H1 (cell line): ENCODE data around the gene OSTF1. TPM values are rescaled to one million over a fixed set of nuclear protein-coding genes. Genes with fewer than 3 reads are reported as not detected.

Experiments used
- CTCF ChIA-PET: fragments of 300-600 bp; sonication (Branson Sonifier 250); formaldehyde crosslinking; loops from one replicate; lab custom pipeline; 2021; ENCODE audit not compliant: partially characterized antibody; lab: Charles Lee
- POLR2A ChIA-PET: fragments of 300-600 bp; sonication (Branson Sonifier 250); formaldehyde crosslinking; loops from one replicate; lab custom pipeline; 2021; ENCODE audit warnings: inconsistent platforms; ENCODE audit not compliant: partially characterized antibody; lab: Charles Lee
- DNase-seq, 2 experiments: peaks; one replicate each; pipeline versions ENCODE4 v3.0.0 to v3.0.0-alpha.2; 2010 to 2022; ENCODE audit warnings: low spot score in 2 of 2, low read depth in 1 of 2, mixed read lengths in 1 of 2
- FAIRE-seq: peaks from 2 replicates; lab custom pipeline; 2011; peaks lifted over from hg19 to GRCh38; lab: Jason Lieb, UNC
- H2AFZ ChIP-seq: 2 replicates; pipeline ENCODE4 v1.8.1; 2012; ENCODE audit warnings: low read length, inconsistent platforms
- H2AK5ac ChIP-seq: 2 replicates; pipeline ENCODE4 v1.6.1; 2013; ENCODE audit warnings: low read depth, low read length
- H2BK120ac ChIP-seq: replicated peaks from 2 replicates; pipeline ENCODE3; 2013; ENCODE audit warnings: low read depth, low read length, inconsistent platforms
- H2BK12ac ChIP-seq: 2 replicates; pipeline ENCODE4 v1.6.1; 2013; ENCODE audit warnings: low read depth, low read length
- H2BK15ac ChIP-seq: 2 replicates; pipeline ENCODE4 v1.6.1; 2013; ENCODE audit warnings: low read length
- H2BK20ac ChIP-seq: 2 replicates; pipeline ENCODE4 v1.6.1; 2013; ENCODE audit warnings: low read length
- H2BK5ac ChIP-seq: 2 replicates; pipeline ENCODE4 v1.6.1; 2013; ENCODE audit warnings: low read depth, low read length
- H3K14ac ChIP-seq: 2 replicates; pipeline ENCODE4 v1.6.1; 2013; ENCODE audit warnings: inconsistent platforms; ENCODE audit not compliant: insufficient read length
- H3K18ac ChIP-seq: 2 replicates; pipeline ENCODE4 v1.6.1; 2013; ENCODE audit warnings: low read length; ENCODE audit errors: extremely low read depth
- H3K23ac ChIP-seq: 2 replicates; pipeline ENCODE4 v1.6.1; 2013; ENCODE audit warnings: inconsistent platforms; ENCODE audit not compliant: insufficient read length
- H3K23me2 ChIP-seq: 2 replicates; pipeline ENCODE4 v1.6.1; 2013; ENCODE audit warnings: low read depth, low read length
- H3K27ac ChIP-seq: 2 replicates; pipeline ENCODE4 v1.6.1; 2011; ENCODE audit warnings: low read depth, low read length, inconsistent platforms
- H3K27me3 ChIP-seq, 4 experiments: replicated peaks in 1 of 4; 1 replicate in 1 of 4; 2 replicates in 3 of 4; pipeline versions ENCODE4 v1.6.1 to v1.8.1; 2011 to 2013; ENCODE audit warnings: low read length in 3 of 4, mild to moderate bottlenecking in 3 of 4, inconsistent platforms in 2 of 4, mixed read lengths in 2 of 4, moderate library complexity in 1 of 4; ENCODE audit not compliant: control insufficient read depth in 3 of 4, insufficient read depth in 3 of 4; ENCODE audit errors: extremely low read depth in 1 of 4
- H3K36me3 ChIP-seq, 4 experiments: 2 replicates each; pipeline versions ENCODE4 v1.6.1 to v1.8.1; 2011 to 2013; ENCODE audit warnings: mild to moderate bottlenecking in 4 of 4, low read length in 3 of 4, moderate library complexity in 2 of 4, control low read depth in 1 of 4, inconsistent platforms in 1 of 4; ENCODE audit not compliant: insufficient read depth in 4 of 4, control insufficient read depth in 2 of 4
- H3K4ac ChIP-seq: replicated peaks from 2 replicates; pipeline ENCODE3; 2013; ENCODE audit warnings: low read length, low read depth, mixed read lengths, inconsistent platforms; ENCODE audit not compliant: insufficient read length
- H3K4me1 ChIP-seq, 4 experiments: replicated peaks in 1 of 4; 1 replicate in 1 of 4; 2 replicates in 3 of 4; pipeline versions ENCODE4 v1.6.1 to v1.8.1; 2011 to 2013; ENCODE audit warnings: low read length in 3 of 4, inconsistent platforms in 2 of 4, mixed read lengths in 1 of 4; ENCODE audit not compliant: insufficient read depth in 4 of 4, control insufficient read depth in 3 of 4
- H3K4me2 ChIP-seq, 2 experiments: 2 replicates each; pipeline versions ENCODE4 v1.6.1 to v1.8.1; 2011 to 2013; ENCODE audit warnings: low read depth in 2 of 2, low read length in 2 of 2, control low read depth in 1 of 2, inconsistent platforms in 1 of 2, mild to moderate bottlenecking in 1 of 2; ENCODE audit not compliant: insufficient read depth in 1 of 2
- H3K4me3 ChIP-seq, 4 experiments: fragments of 200-600, 300-600 bp in 1 of 4; sonication (generic), shearing (Covaris generic), sonication (Bioruptor Twin) in 1 of 4; 2 replicates each; pipeline versions ENCODE4 v1.5.1 to v1.8.1; 2011 to 2016; ENCODE audit warnings: low read length in 4 of 4, low read depth in 3 of 4, control low read depth in 2 of 4, inconsistent platforms in 2 of 4, mild to moderate bottlenecking in 2 of 4, mixed read lengths in 1 of 4, moderate library complexity in 1 of 4; ENCODE audit not compliant: insufficient read depth in 2 of 4; ENCODE audit errors: extremely low read depth in 1 of 4
- H3K56ac ChIP-seq: replicated peaks from 2 replicates; pipeline ENCODE3; 2013; ENCODE audit warnings: low read depth, mild to moderate bottlenecking, mixed read lengths, low read length, inconsistent platforms; ENCODE audit not compliant: insufficient read length
- H3K79me1 ChIP-seq: 2 replicates; pipeline ENCODE4 v1.6.1; 2013; ENCODE audit warnings: low read depth, low read length, control low read depth
- H3K79me2 ChIP-seq, 2 experiments: 2 replicates each; pipeline versions ENCODE4 v1.6.1 to v1.8.1; 2012 to 2013; ENCODE audit warnings: low read length in 2 of 2, mild to moderate bottlenecking in 2 of 2, inconsistent platforms in 1 of 2; ENCODE audit not compliant: insufficient read depth in 2 of 2, control insufficient read depth in 1 of 2
- H3K9ac ChIP-seq, 4 experiments: replicated peaks in 1 of 4; 1 replicate in 1 of 4; 2 replicates in 3 of 4; pipeline versions ENCODE4 v1.6.1 to v1.8.1; 2011 to 2013; ENCODE audit warnings: low read depth in 3 of 4, low read length in 3 of 4, control low read depth in 2 of 4, mild to moderate bottlenecking in 2 of 4, moderate library complexity in 2 of 4, inconsistent platforms in 1 of 4; ENCODE audit errors: extremely low read depth in 1 of 4
- H3K9me3 ChIP-seq, 2 experiments: 2 replicates each; pipeline versions ENCODE4 v1.6.1 to v1.8.1; 2012 to 2013; ENCODE audit warnings: mild to moderate bottlenecking in 2 of 2, moderate library complexity in 2 of 2, control low read depth in 1 of 2, inconsistent platforms in 1 of 2, low read depth in 1 of 2, low read length in 1 of 2, mixed read lengths in 1 of 2; ENCODE audit not compliant: insufficient read depth in 2 of 2
- H4K20me1 ChIP-seq, 2 experiments: replicated peaks in 1 of 2; 2 replicates each; pipeline versions ENCODE3 to v1.8.1; 2011 to 2013; ENCODE audit warnings: inconsistent platforms in 2 of 2, low read length in 2 of 2, mild to moderate bottlenecking in 1 of 2; ENCODE audit not compliant: insufficient read depth in 2 of 2, control insufficient read depth in 1 of 2
- H4K5ac ChIP-seq: 2 replicates; pipeline ENCODE4 v1.6.1; 2013; ENCODE audit warnings: low read length, low read depth, mixed read lengths, inconsistent platforms; ENCODE audit not compliant: insufficient read length
- H4K8ac ChIP-seq: 2 replicates; pipeline ENCODE4 v1.8.0; 2013; ENCODE audit warnings: mild to moderate bottlenecking, moderate library complexity, low read length, inconsistent platforms; ENCODE audit not compliant: insufficient read depth; ENCODE audit errors: extremely low read depth
- H4K91ac ChIP-seq: replicated peaks from 2 replicates; pipeline ENCODE3; 2013; ENCODE audit warnings: low read length, mixed read lengths, inconsistent platforms; ENCODE audit not compliant: insufficient read length
- CBX8 ChIP-seq: fragments of 300-800, 300-1000 bp; sonication (generic); IDR thresholded peaks from 2 replicates; pipeline ENCODE4 v1.7.1; 2016; ENCODE audit warnings: low read depth, low read length, borderline replicate concordance
- CREB1 ChIP-seq: IDR thresholded peaks from 2 replicates; pipeline ENCODE4 v1.6.1; 2012; ENCODE audit warnings: inconsistent platforms
- HDAC6 ChIP-seq: IDR thresholded peaks from one replicate; pipeline ENCODE4 v1.7.1; 2012; ENCODE audit warnings: low read depth, mild to moderate bottlenecking, inconsistent platforms, low read length, moderate library complexity
- RFX5 ChIP-seq: IDR thresholded peaks from 2 replicates; pipeline ENCODE4 v1.6.1; 2011; ENCODE audit warnings: low read depth, low read length, improper control_type of control experiment, borderline replicate concordance
- RNF2 ChIP-seq: fragments of 200-900, 300-1000 bp; sonication (generic); IDR thresholded peaks from 2 replicates; pipeline ENCODE4 v1.7.1; 2016; ENCODE audit warnings: borderline replicate concordance, low read depth, mild to moderate bottlenecking, antibody characterized with exemption, low read length; ENCODE audit not compliant: poor library complexity, severe bottlenecking; ENCODE audit errors: missing control alignments
- SUZ12 ChIP-seq: fragments of 200-600 bp; sonication (generic); IDR thresholded peaks from 2 replicates; pipeline ENCODE4 v1.6.1; 2012; ENCODE audit warnings: mild to moderate bottlenecking, inconsistent platforms, low read length, moderate library complexity, mixed read lengths
- TBP ChIP-seq: IDR thresholded peaks from 2 replicates; pipeline ENCODE4 v1.6.1; 2011; ENCODE audit warnings: low read depth, low read length, improper control_type of control experiment
- WGBS, 2 experiments: shearing (Covaris generic) in 1 of 2; methylation state at CpG; one replicate each; pipeline versions ENCODE4 v1.1.6 to v1.1.7; 2013 to 2015; ENCODE audit warnings: low lambda C conversion rate in 2 of 2, mixed read lengths in 2 of 2, inconsistent platforms in 1 of 2, low coverage in 1 of 2, missing lambda C conversion rate in 1 of 2; ENCODE audit not compliant: insufficient replicate concordance in 2 of 2, insufficient coverage in 1 of 2, insufficient read length in 1 of 2; ENCODE audit errors: extremely low coverage in 1 of 2, missing lambda C conversion rate in 1 of 2; 5-methylcytosine and 5-hydroxymethylcytosine counted together
- polyA plus RNA-seq, 7 experiments: library from polyadenylated mRNA; depleted of rRNA in 3 of 7; stranded (reverse) in 5 of 7; unstranded in 2 of 7; fragments of >200 nt in 5 of 7; fragments of 200-250 nt in 2 of 7; gene quantifications; 1 replicate in 5 of 7; 2 replicates in 1 of 7; 4 replicates in 1 of 7; pipeline versions ENCODE4 v1.2.1 to v1.2.3, GENCODE V29; 2011 to 2013; ENCODE audit warnings: missing spikeins in 2 of 7, mixed read lengths in 2 of 7
- total RNA-seq: library from RNA; stranded (reverse); fragmentation: NEBNext Ultra II Directional; extraction: Animal tissue kit (Norgen Biotek cat#: 25700); gene quantifications from 2 replicates; pipeline ENCODE4 v1.2.1, GENCODE V29; 2021

The OSTF1 gene
- total and polyA plus RNA-seq, 2 of the 8 experiments (the other 6 are each of a cell fraction or from before 2014, with no cell fraction given), result 5.0 to 18.9 TPM

DNA sequence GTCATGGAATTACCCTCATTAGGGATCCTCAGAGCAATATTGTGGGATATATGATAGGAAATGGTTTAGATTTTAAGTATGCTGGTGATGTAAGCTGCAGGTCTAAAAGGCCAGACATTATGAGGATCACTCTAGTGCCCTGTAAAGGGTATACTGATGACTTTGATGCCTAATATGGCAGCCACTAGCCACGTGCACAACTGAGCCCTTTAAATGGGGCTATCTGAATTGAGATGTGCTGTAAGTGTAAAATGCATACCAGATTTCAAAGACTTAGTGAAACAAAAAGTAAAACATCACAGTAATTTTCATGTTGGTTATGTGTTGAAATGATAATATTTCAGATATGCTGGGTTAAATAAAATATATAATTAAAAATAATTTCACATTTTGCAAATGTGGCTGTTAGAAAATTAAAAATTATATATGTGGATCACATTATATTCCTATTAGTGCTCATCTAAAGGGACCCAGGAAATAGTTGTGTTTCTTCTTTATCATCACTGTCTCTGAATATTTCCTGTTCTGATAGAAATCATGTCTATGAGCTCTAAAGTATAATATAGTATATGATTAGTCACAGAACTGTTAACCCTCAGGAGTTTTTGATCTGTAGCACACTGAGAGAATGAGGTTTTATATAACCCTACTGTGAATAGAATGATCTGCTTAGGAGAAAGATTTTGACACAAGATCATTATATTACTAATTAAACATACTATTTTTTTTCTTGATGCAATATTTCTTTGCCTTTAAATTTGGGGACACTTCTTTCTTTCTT lies 50.1 kb downstream of the OSTF1 start:
- Histone ChIP-seq H4K8ac (no peak overlapping the region), H2AFZ (no peak overlapping the region), H3K23me2 (no peaks in the 10 kb centered on the region), H3K14ac (no peak overlapping the region), H2AK5ac (no peak overlapping the region), H2BK15ac (no peak overlapping the region), H3K23ac (no peak overlapping the region), H2BK5ac (no peak overlapping the region), H2BK120ac (no peak overlapping the region), H2BK20ac (no peak overlapping the region), H3K27me3 (no peaks in the 10 kb centered on the region), H3K4me2 (no peak overlapping the region), H4K20me1 (no peaks in the 10 kb centered on the region), H3K27ac (no peak overlapping the region), H3K9me3 (no peaks in the 10 kb centered on the region), H3K4ac (no peak overlapping the region), H4K5ac (no peak overlapping the region), H3K18ac (no peak overlapping the region), H3K4me3 (no peak overlapping the region), H4K91ac (no peak overlapping the region), H3K56ac (no peak overlapping the region), H3K36me3 (no peaks in the 10 kb centered on the region), H3K79me1 (no peaks in the 10 kb centered on the region), H2BK12ac (no peak overlapping the region), H3K4me1 (no peaks in the 10 kb centered on the region), H3K79me2 (no peaks in the 10 kb centered on the region), H3K9ac (no peak overlapping the region)
- WGBS, 2 experiments, result 92% methylated on average over 1 of the region's 1 CpG; no CpG with 5 or more reads in 1 of the 2 experiments
- TF ChIP-seq RFX5, result no peak
- no peak for TF ChIP-seq RNF2
- no peak for TF ChIP-seq CREB1
- TF ChIP-seq TBP, result no peak
- no peak for TF ChIP-seq SUZ12
- TF ChIP-seq CBX8, result no peak
- no peak for TF ChIP-seq HDAC6
- POLR2A ChIA-PET, result no interaction called here
- DNase-seq (no peak), FAIRE-seq (no peak)
- CTCF ChIA-PET, result interaction anchor here (1.1 kb wide), 1 partner anchor 60 kb away, joined by 3 read pairs; no protein-coding TSS in a partner anchor
